ENCODE data around the gene IGLL5.

The IGLL5 gene

DNA sequence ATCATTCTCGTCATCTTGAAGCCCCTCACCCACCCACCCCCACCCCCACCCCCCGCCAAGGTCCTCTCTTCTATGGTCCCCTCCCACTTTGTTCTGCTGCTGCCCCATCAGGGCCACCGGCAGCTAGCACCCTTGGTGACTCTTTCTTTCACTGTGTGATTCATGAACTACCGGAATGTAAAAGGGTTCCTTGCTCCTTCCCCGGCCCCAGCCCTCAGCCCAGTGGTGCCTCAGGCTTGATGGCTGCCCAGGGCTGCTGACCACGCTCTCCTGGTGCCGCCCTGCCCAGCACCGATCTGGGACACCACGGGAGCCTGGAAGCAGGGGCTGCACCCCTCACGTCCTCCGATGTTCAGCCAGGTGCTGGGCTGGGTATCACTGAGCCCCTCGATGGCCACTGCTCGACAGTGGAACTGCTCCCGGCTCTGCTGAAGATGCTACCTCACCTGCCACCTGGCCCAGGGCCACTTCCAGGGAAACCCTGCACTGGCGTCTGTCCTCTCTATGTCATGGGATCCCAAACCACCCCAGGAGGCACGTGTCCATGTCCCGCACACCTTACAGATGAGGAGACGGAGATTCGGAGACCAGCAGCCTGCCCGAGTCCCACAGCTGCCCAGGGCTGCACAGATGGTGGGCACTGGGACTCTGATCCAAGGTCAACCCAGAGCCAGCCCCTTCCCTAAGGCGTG lies 39.7 kb downstream of the IGLL5 start:
- no peak for DNase-seq (ENCODE audit: low spot score)

DNA sequence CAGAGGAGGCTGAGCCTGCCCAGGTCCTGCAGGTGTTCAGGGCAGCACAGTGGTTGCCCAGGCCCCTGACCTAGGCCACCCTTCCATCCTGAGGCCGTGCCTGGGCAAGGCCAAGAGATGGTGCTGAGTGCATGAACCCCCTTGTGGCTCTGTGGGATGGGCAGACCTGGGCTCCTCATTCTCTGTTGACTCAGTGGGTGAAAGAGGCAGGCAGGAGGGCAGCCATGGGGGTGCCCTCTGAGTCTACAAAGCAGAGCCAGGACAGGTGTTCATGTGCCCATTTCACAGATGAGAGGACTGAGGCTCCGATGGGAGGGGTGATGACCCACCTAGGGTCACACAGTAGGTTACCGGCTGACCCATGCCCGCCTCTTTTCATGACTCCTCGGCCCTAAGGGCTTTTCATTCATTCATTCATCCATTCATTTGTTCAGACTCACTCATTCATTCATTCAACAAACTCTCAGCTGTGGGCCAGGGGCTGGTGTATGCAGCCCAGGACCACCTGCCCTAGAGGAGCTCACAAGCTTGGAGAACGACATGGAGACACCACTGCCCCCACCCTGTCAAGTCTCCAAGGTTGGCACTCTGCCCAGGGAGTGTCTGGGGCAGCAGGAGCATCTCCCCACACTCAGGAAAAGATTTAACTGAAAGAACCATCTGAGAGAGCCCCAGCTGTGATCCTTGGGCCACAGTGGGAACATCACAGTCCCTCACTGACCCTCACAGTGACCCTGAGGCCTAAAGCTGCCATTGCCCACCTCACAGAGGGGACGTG lies 40.5 kb downstream of the IGLL5 start:
- no peak for DNase-seq (ENCODE audit: low spot score)

GRCh38 chr22:22928666-22929380 lies 41.2 kb downstream of the IGLL5 start:
- peak; percentile 86 for DNase-seq (ENCODE audit: low spot score)

- no peak for DNase-seq (ENCODE audit: low spot score)
Observed at GRCh38 chr22:22929381-22930221, 42.0 kb downstream of the IGLL5 start.

DNA sequence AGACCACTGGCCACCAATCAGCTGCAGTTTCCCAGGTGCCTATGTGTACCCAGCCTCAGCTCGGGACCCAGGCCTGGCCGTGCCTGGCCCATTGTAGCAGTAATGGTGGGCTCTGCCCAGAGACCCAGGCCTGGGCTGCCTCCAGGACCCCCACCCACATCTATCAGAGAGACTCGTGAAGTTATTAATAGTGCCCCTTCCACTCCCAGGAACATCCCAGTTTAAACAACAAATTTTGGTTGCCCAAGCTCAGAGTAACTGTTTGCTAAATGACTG lies 42.5 kb downstream of the IGLL5 start:
- no peak for DNase-seq (ENCODE audit: low spot score)

DNA sequence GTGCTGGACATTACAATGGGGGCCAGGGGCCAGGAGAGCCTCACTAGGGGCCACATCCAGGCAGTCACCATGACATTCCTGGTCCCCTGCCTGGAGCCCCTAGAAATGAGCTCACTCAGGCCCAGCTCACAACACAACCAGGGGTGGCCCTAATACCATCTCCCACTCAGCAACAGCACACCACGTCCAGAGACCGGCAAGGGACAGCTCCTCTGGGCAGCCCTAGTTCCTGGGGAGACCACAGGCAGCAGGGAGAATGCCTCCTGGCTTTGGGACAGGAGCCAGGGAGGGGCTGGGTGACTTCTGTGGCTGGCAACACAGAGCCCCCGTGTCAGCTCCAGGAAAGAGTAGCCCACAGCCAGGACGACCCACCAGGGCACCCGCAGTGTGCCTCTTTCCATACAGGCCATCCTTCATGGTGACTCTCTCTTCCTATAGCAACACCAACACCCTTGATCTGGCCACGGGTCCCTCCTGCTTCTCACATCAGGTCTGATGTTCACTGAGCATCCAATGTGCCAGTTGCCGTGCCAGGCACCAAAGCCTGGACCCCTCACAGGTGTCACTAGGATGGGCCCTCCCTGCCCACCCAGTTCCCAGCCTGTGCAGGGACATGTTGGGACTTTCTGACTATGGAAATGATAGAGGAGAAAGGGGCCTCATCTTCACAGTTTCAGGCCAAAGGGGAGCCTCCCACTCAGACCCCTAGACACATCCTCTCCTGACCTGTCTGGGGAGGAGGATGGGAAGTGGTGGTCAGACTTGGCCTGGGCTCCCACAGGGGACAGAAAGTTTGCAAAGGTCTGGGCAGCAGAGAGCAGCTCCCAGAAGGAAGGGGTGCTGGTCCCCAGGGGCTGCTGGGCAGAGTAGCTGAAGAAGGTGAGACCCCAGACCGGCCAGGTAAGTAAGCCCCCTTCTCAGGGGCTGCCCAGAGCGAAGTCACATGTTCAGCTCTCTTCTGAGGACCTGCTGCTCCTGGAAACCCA lies 43.2 kb downstream of the IGLL5 start:
- DNase-seq (ENCODE audit: low spot score): no peak

DNA sequence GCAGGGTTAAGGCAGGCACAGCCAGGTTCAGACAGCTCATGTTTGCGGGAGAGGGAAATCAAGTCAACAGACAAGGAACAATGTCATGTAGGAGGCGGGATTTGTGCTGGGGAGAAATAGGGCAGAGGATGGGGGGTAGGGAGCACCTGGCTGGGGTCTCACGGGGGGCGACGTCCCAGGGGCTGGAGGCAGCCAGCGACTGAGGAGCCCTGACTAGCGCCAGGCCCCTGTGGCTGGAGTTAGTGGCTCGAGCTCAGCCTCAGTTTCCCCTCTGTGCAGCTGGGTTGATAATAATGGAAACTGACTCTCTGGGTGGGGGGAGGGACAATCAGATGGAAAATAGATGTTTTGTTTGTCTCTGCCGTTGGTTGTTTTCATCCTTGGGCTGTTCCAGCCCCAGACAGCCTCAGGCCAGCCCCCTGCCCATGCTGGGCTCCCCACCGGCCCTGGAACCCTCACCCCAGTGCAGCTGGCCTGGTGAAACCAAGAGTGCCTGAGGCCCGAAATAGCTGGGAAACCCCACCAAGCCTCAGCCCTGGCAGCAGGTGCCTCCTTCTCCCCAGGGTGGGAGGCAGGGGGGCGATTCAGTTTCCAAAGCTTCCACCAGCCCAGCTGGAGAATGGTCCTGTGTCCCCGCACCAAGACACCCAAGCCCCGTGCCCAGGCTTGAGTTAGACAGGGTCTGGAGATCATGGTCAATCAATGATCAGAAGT lies 44.1 kb downstream of the IGLL5 start:
- no peak for DNase-seq (ENCODE audit: low spot score)

DNA sequence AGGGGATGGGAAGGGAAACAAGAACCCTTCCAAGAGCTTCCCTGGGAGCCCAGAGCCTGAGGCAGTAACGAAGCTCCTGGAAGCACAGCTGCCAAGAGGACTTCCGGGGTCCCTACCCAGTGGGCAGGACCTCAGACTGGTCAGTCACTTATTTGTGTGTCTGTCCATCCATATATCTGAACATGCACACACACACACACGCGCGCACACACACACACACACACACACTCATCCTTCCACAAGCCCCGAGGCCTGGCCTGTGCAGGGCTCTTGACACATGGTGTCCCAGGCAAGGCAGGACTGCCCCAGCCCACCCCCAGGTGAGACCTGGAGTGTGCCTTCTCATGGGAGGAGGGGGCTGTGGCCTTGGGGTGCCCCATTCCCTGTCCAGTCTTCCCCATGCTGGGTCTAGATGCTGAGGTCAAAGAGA lies 44.9 kb downstream of the IGLL5 start:
- no peak for DNase-seq (ENCODE audit: low spot score)

DNA sequence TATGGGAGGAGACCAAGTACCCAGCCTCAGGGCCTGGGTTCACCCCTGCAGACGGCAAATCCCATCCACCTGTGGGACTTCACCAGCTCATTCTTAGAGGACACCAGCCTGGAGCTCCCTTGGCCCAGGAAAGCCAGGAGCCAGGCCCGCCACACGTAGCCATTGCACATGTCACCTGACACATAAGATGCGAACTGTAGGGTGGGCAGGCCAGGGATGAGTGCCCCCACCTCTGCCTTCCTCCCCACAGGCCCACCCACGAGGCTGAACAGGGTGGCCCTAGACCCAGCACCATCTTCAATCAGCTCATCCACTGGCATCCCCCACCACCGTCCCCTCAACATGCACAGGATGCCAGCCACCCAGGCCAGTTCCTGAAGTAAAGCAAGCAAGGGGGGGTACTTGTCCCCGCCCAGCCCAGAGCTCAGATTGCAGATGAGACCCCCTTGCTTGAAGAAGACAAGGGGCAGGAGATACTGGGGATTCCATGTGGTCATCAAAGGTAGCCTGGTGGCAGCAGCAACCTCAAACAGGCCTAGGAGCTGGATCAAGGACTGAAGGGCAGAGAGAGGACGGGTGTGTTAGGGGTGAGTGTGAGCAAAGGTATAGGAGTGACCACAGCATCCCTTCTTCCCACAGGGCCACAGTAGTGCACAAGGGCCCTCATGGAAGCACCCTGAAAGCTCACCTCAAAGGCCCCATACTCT lies 45.6 kb downstream of the IGLL5 start:
- no peak for DNase-seq (ENCODE audit: low spot score)

DNA sequence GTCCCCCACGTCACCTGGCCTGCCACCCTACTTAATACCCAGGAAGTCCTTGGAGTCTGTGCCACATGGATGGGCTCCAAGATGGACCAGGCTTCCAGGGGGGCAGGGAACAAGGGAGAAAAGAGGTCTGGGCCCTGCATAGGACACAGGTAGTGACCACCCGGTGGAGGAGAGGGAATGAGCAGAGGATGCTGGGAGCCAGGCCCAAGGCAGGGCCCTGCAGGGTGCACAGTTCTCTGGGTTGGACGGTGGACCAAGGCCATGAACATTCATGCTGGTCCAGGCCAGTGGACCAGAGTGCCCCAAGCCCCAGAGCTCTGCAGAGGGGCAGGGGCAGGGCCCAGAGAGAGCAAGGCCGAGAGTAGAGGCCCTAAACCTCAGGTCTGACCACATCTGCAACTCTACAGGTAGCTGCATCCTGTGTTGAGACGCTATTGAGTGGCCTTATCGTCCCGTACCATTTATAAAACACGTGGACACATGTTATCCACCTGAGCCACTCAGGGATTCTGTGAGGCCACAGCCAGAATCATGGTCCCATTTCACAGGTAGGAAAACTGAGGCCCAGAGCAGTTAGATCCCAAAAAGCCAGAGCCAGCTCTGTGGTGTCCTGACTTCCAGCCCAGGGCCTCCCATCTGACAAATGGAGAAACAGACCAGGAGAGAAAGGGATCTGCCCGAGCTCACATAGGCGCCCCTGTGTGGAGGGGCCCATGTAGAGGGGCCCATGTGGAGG lies 46.4 kb downstream of the IGLL5 start:
- DNase-seq (ENCODE audit: low spot score): no peak

DNA sequence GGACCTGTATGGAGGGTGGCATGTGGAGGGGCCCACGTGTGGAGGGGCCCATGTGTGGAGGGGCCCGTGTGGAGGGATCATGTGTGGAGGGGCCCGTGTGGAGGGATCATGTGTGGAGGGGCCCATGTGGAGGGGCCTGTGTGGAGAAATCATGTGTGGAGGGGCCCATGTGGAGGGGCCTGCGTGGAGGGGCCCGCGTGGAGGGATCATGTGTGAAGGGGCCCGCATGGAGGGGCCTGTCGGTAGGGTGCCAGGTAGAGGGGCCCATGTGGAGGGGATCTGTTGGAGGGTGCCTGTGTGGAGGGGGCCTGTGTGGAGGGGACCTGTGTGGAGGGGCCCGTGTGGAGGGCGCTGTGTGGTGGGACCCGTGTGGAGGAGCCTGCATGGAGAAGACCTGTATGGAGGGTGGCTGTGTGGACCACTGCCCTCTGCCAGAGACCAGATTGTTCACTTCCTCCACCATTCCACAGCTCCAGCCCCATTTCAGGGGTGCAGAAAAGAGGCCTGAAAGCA lies 47.0 kb downstream of the IGLL5 start:
- DNase-seq (ENCODE audit: low spot score): no peak

DNA sequence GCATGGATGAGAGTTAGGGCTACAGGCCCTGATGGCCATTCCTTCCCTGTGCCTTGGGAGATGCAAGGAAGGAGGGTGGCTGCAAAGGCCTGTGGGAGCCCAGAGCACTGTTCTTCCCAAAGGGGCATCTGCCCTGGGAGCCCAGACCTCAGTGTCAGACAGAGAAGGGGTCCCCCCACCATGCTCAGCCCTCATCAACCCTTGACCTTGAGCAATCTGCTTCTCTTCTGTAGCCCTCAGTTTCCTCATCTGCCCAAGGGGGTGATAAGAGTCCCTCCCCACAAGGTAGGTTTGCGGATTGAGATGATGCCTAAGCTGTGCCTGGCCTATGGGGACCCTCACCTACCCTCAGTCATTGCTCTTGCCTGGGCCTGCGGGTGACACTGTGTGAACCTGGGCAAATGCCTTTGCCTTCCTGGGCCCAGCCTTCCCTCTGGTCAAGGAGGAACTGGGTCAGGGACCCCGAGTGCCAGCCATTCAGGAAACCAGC lies 47.5 kb downstream of the IGLL5 start:
- no peak for DNase-seq (ENCODE audit: low spot score)

GRCh38 chr22:22935546-22936157 lies 48.0 kb downstream of the IGLL5 start:
- no peak for DNase-seq (ENCODE audit: low spot score)

DNA sequence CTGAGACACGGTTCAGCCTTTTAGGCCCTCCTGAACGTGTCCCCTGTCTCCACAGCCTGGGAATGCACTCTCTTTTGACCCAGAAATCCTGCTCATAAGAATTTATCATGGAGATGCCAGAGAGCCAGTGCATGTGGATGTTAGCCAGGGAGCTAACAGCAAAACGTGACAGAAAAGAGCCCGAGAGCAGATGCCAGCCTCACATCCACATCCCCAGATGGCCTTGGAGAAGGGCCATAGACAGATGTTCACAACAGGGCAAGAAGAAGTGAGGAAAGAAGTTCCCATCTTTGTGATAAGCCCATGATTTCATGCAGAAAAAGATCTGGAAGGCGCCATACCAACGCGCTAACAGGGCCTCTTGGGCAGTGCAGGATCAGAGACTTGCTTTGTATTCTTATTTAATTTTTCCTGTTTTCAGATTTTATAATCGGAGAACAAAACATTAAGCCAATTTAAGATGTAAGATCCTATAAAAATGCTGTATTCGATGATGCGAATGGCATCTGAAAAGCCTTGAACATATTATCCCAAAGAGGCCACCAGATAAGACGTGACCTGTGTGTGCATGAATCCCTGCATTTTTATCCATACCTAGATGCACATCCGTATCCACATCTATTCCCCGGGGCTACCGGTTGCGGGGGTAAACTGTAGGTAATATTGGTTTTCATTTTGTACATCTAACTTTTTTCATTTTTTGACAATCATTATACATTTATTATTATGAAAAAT lies 48.7 kb downstream of the IGLL5 start:
- DNase-seq (ENCODE audit: low spot score): no peak

GRCh38 chr22:22936915-22937656 lies 49.5 kb downstream of the IGLL5 start:
- DNase-seq (ENCODE audit: low spot score): no peak

- no peak for DNase-seq (ENCODE audit: low spot score)
Observed at GRCh38 chr22:22937894-22938480, 50.4 kb downstream of the IGLL5 start.

Measured in AG20443 (cell line).